NCI-H2081 (cell line): ENCODE data around the gene ASAH2.
A peak's percentile ranks its signal among the peaks of the same experiment; 100 is the strongest.
"Not testable (repeated sequence)": the region's sequence is repeated elsewhere in the genome, so short reads cannot be mapped to it uniquely, and the experiment has no call there.

Experiments used
- DNase-seq, 2 experiments: peaks; one replicate each; lab custom pipeline; 2025; lab: John Stamatoyannopoulos, UW

Gene ASAH2

DNA sequence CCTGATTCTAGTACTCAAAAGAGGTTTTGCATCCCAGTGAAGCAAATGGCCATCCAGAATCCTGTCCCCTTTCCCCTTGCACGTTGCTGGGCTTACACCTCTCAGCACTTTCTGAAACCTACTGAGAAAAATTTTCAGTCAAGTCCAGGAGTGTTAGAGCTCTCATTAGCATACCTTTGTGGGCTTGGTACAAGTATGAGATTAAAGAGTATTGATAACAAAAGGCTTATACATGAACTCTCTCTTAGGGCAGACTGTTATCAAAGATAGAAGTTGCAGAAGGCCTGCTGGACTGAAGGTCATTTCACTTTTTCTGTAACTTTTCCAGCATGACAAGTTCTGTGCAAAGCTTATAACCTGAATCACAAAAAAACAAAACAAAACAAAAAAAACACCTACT, at the start of gene ASAH2:
Gene ASAH2 (minus strand): TSS at position 123 of the 400 bp plus-strand sequence. CDS start 2,906 bp downstream, outside the sequence.
- no peak for DNase-seq

DNA sequence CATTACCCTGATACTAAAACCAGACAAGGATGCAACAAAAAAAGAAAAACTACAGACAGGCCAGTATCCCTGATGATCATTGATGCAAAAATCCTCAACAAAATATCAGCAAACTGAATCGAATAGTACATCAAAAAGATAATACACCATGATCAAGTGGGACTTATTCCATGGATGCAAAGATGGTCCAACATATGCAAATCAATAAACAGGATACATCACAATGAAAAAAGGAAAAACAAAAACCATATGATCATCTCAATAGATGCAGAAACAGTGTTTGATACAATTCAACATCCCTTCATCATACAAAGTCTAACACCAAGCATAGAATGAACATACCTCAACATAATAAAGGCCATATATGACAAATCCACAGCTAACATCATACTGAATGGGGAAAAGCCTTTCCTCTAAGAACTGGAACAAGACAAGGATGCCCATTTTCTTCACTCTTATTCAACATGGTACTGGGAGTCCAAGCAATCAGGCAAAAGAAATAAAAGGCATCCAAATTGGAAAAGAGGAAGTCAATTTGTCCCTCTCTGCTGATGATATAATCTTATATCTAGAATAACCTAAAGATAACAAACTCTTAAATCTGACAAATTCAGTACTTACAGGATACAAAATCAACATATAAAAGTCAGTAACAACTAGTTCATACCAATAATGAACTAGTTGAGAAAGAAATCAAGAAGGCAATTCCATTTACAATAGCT, 48.8 kb upstream of the ASAH2 start:
- DNase-seq: no peak

DNA sequence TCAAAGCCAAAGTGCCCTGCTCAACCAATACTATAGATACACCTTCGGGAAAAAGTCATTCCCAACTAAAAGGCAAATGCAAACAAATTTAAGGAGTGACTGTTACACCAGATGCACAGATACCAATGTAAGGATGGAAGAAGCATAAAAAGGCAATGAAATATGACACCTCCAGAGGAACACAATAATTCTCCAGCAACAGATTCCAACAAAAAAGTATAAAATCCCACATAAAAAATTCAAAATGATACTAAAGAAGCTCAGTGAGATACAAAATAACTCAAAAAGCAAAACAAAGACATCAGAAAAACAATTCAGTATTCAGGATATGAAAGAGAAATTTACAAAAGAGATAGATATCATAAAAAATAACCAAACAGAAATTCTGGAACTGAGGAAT, 44.1 kb upstream of the ASAH2 start:
- no peak for DNase-seq

DNA sequence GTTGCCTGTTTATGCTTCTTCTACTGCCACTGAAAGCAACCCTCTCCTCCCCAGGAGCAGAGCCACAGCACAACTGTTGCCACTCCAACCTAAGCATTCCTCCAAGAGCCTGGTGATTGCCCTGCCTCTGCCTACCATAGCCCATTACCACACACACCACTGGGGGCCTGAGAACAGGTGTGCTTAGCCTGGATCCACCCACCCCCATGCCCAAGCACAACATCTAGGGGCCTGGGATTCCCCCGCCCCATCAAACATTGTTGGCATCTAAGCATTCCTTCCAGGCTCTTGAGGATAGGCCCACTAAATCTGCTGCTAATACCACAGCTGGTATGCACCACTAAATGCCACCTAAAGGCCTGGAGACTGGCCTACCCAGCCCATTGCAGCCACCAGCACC, 43.3 kb upstream of the ASAH2 start:
- no peak for DNase-seq

DNA sequence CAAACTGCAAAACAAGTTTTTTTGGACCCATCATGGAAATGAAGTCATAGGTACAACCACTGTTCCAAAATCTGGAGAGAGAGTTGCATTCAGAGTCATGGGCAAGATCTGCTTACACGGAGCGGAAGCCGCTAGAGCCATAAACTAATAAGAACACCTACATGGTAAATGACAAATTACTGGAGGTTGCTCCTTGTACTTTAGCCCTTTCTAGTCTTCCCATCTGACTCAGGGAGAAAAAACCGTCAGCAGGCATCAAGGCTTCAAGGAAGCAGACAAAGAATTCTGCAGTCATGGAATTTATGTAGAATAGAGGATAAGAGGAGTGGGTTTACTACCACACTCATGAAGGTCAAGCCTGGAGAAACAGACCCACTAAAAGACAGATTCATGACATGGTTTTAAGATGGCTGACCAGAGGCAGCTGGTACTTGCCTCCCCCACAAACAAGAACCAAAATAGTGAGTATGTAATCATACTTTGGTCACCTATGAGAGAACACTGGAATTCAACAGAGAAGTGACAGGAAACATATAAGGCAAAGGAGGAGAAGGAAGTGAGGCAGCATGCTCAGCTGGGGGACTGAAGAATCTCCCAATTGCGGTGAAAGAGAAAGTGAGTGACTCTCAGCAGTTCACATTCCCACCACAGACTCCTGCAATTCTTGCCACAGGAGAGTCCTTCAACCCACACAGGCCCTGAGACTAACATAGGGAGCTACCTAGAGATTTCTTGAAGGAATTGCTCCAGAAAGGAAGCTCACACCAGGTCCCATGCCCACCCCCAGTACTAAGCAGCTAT, 42.4 kb upstream of the ASAH2 start:
- DNase-seq: no peak

DNA sequence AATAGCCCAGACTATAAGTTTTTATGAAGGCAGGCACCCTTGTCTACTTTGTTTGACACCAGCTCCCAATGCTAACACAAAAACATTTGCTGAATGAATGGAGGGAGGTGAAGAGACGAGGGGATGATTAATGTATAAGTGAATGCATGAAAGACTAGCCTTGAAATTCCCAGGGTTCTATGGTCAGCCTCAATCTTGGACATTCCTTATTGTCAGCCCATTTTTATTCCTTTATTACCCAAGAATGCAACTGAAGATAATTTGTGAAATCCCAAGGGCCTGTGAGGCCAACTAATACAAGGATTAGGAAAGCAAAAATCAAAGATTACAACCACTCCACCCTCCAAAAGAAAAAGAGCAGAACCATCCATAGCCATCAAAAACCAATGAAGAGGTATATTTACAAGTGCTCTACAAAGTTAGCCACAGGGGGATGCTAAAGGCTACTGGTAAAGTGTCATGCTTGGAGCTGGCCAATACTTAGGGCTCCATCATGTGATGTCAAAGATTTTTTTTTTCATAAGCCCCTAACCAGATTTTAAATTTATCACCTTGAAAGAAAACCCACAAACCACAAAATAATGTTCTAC, 40.0 kb upstream of the ASAH2 start:
- DNase-seq: no peak

DNA sequence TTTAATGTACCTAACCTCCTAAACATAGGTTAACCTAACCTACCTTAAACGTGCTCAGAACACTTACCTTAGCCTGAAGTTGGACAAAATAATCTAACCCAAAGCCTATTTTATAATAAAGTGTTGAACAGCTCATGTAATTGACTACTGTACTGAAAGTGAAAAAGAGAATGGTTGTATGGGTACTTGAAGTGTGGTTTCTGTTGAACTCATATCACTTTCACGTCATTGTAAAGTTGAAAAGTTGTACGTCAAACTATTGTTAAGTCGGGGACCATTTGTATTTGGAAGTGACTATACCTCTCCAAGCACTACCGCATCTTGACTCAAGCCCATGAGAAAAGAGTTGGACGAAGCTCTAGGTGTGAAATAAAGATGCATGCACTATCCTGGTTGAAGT, 37.9 kb upstream of the ASAH2 start:
- DNase-seq: no peak

DNA sequence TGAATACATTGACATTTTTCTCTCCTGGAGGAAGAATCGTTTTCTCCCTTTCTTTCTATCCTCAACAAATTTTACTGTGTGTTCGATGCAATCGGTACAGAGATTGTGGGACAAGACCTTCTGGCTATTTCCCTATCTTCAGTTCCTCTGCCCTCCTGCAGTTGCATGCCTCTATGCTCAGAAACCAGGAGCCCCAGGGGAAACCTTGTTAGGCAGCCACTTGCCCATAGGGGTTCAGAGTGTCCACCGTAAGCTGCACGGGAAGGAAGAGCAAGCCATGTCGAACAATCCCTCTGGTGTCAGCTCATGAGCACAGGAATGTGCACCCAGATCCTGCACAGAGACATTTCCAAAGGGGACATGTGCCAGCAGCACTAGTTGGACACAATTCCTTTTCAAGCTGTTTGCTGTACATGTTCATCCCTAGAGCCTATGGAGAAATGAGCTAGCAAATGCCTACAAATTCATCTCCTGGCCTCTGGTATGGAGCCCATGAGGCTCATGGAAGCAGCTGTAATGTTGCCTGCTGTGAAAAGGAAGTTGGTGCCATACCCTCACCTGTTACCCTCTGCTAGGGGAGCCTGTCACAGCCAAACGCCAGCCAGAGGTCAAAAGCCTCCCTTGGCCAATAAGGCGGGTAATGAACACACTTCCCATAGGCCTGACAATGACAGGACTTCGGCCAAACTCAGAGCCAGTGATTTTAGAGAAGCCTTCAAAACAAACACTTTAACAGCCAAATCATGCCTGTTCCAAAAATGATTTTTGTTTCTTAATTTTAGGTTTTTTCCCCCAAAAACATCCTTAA, 35.9 kb upstream of the ASAH2 start:
- DNase-seq: no peak

DNA sequence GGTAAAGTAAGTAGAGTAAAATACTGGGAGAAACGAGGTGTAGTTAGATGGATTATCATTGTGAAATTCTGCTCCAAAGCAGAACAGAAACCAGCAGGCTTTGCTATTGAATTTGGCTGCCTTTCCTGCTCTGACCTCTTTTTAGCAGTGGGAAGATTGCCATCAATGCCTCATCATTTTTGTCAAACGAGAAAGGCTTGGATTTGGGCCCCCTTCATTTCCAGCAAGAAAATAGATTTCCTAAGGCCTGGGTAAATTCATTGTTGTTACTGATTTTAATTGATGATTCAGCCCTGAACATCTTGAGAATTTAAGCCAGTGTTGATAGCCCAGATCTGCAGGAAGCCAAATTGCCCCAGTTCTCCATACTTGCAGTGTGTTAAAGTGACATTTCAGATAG, 35.2 kb upstream of the ASAH2 start:
- no peak for DNase-seq

DNA sequence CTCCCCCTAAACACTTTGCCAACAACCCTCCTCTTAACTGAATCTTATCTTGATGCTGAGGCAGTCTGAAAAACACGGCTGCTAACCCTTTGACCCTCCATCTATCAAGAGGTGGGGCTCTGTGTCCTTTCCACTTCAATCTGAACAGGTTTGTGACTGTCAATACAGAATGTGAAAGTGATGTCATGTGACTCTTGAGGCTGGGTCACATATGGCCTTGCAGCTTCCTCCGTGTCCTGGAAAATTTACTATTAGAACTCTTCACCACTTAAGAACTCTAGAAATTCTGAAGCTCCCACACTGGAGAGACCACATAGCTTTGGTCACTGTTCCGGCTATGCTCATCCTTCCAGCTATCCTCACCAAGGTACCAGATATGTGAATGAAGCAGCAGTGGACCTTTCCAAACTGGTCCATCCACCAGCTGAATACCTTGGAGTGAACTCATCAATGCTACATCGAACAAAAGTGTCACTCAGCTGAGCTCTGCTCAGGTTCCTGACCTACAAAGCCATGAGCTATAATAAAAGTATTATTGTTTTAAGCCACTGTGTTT, 30.7 kb upstream of the ASAH2 start:
- DNase-seq: no peak

DNA sequence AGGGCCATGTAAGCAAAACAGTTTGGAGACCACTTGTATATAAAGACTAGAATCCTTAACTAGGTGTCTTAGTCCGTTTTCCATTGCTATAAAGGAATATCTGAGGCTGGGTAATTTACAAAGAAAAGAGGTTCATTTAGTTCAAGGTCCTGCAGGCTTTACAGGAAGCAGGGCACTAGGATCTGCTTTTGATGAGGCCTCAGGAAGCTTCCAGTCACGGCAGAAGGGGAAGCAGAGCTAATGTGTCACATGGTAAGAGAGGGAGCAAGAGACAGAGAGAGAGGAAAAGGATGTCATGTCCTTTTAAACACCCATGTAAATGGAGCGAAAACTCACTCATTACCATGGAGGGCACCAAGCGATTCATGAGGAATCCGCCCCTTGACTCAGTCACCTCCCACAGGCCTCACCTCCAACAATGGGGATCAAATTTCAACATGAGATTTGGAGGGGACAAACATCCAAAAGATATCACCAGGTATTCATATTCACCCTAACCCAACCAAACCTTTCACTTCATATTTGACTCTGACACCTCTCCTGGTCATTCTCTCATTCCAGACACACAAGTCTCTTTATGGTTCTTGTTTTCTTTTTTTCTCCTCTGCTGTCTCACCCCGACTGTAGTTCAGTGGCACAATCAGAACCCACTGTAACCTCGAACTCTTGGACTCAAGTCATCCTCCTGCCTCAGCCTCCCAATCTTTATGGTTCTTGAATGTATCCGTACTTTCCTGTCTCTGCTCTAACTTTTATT, 30.1 kb upstream of the ASAH2 start:
- no peak for DNase-seq

DNA sequence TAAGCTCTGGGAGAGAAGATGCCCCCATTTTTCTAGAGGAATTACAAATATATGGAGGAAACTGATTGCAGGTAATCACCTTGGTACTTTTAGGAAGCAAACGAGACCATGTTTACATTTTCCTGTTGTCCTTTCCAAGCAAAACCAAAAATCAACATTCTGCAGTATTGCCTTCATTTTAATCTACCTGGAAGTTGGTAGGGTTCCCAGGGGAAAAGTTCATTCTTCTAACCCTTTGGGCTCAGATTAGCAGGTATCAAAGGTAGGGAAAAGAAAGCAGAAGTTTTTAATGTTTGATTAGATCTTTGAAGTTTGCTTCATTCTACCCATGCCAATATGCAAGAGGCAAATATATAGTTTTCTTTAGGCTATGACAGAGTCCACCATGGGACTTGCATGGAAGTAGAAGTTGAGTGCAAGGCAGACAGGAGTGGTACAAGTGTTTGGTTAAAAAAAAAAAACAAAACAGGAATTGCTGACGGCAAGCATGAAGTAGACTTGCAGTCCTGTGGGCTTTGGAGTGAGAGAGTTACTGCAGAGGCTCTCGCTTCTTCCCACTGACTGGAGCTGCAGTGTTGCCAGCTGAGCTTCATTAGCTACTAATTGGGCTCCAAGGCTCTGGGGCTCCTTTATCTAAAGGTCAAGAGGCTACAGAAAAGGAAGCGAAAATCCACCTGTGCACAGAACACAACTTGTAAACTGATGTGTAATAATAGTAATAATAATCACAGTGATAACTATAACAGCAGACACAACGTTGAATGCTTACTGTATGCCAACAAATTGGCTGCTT, 28.9 kb upstream of the ASAH2 start:
- DNase-seq: no peak

DNA sequence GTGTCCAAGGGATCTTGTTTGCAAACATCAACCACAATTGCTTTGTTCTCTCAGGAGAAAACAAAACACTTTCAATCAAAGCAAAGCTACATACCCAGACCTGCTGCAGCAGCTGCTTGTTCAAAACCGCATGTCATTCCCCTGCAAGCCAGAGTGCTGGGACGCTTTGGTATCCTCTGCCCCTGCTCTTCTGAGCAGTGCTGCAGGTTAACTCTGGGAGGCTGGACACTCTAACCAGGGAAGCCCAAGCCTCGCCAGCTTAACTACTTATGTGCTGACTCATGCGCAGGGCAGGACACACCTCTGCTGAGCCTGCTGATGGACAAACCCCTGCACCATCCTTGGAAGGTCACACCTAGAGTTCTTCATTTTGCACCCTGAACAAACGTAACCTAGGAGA, 28.2 kb upstream of the ASAH2 start:
- DNase-seq: no peak

DNA sequence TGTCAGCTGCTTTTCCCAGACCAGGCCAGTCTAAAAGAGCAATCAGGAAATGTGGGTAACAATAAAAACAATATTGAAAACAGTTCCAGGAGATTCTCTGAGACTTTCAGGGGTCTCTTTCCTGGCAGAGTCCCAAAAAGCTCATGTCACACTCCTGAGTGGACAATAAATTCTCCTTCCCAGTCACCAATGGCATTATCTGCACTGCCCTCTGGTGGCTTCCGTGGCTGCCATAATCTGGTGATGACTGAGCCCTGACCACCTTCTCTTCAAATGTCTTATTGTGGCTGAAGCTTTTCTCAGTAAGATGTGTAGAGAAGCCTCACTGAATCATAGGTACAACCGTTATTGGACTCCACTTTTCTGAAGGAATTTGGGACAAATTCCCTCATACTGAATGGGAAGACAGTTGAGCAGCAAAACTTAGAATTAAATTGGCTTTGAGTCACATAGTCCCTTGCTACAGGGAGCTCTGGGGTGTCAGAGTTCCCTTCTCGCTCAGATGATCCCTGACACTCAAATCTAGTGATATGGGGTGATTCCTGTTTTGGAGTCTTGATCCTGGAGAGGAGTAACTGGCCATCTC, 24.4 kb upstream of the ASAH2 start:
- DNase-seq: peak in 1 of 2 experiments; percentile 1

DNA sequence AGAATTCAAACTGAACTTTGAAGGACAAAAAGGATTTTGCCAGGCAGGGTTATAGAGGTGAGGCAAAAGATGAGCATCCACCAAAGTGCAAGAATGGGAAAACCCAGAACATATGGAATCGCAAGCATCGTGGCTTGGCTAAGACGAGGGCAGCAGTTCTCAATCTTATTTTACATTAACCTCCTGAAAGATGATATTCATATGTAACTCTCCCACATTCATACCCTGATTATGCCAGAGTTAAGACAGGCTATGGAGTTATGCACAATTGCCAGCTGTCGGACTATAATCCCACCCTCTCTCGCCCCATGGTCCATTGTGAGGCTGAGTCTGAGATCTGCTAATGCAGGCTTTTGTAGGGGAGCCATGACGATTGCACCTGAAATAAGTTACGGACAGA, 21.2 kb upstream of the ASAH2 start:
- DNase-seq: no peak

DNA sequence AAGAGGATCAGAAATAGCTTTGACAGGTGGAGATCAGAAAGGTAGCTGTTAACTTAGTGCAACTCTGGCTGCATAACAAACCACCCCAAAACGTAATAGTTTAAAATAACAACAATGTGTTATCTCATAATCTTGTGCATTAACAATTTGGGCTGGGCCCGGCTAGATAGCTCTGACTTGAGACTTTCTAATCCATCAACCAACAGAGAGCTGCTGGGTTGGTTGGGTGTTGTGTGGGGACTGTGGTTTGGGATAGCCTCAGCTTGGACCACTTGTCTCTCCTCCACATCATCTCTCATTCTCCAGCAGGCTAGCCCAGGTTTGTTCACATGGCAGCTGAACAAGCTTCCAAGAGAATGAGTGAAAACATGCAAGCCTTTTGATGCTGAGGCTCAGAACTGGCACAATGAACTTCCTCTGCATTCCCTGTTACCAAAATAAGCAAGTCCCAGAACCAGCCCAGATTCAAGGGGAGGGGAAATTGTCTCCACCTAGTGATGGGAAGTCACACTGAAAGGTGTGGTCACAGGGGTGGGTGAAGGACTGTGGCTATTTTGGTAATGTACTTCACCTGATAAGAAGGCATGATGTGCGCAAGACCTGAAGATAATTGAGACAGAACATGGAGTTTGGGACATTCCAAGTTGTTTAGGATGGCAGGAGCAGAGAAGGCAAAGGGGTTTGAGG, 20.4 kb upstream of the ASAH2 start:
- DNase-seq: no peak

DNA sequence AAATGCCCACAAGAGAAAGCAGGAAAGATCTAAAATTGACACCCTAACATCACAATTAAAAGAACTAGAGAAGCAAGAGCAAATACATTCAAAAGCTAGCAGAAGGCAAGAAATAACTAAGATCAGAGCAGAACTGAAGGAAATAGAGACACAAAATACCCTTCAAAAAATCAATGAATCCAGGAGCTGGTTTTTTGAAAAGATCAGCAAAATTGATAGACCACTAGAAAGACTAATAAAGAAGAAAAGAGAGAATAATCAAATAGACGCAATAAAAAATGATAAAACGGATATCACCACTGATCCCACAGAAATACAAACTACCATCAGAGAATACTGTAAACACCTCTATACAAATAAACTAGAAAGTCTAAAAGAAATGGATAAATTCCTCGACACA, 16.6 kb upstream of the ASAH2 start:
- not testable (repeated sequence) for DNase-seq

DNA sequence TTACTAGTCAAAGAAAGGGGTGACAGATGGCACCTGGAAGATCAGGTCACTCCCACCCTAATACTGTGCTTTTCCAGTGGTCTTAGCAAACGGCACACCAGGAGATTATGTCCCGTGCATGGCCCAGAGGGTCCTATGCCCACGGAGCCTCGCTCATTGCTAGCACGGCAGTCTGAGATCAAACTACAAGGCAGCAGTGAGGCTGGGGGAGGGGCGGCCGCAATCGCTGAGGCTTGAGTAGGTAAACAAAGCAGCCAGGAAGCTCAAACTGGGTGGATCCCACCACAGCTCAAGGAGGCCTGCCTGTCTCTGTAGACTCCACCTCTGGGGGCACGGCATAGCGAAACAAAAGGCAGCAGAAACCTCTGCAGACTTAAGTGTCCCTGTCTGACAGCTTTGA, 11.3 kb upstream of the ASAH2 start:
- not testable (repeated sequence) for DNase-seq

DNA sequence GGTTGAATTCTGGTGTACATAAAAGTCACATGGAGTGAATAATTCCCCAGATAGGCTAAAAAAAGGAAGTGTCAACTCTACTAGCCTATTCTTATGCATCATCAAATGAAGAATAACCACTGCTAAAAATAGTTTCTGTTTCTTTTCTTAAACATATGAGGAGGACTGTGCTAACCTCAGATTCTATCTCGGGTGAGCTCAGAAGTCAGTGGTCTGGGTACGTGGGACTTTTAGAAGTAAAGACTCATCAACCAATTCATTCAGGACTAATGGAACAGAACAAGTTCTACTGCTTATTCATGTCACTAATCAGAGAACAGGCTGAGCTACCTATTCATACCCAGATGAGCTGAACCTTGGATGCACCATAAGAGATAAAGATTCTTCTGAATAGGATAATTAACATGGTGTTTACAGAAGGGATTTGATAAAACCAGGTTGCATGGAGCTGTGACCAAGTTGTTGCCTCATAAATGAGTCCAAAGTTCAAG, 9.5 kb upstream of the ASAH2 start:
- DNase-seq: no peak
